H1 (cell line): ENCODE data around the gene KRT72. TPM values are rescaled to one million over a fixed set of nuclear protein-coding genes. Genes with fewer than 3 reads are reported as not detected.

Experiments
- CTCF ChIA-PET: fragments of 300-600 bp; sonication (Branson Sonifier 250); formaldehyde crosslinking; loops from one replicate; lab custom pipeline; 2021; ENCODE audit not compliant: partially characterized antibody; lab: Charles Lee
- POLR2A ChIA-PET: fragments of 300-600 bp; sonication (Branson Sonifier 250); formaldehyde crosslinking; loops from one replicate; lab custom pipeline; 2021; ENCODE audit warnings: inconsistent platforms; ENCODE audit not compliant: partially characterized antibody; lab: Charles Lee
- DNase-seq, 2 experiments: peaks; one replicate each; pipeline versions ENCODE4 v3.0.0 to v3.0.0-alpha.2; 2010 to 2022; ENCODE audit warnings: low spot score in 2 of 2, low read depth in 1 of 2, mixed read lengths in 1 of 2
- FAIRE-seq: peaks from 2 replicates; lab custom pipeline; 2011; peaks lifted over from hg19 to GRCh38; lab: Jason Lieb, UNC
- H2AFZ ChIP-seq: 2 replicates; pipeline ENCODE4 v1.8.1; 2012; ENCODE audit warnings: low read length, inconsistent platforms
- H2AK5ac ChIP-seq: 2 replicates; pipeline ENCODE4 v1.6.1; 2013; ENCODE audit warnings: low read depth, low read length
- H2BK120ac ChIP-seq: replicated peaks from 2 replicates; pipeline ENCODE3; 2013; ENCODE audit warnings: low read depth, low read length, inconsistent platforms
- H2BK12ac ChIP-seq: 2 replicates; pipeline ENCODE4 v1.6.1; 2013; ENCODE audit warnings: low read depth, low read length
- H2BK15ac ChIP-seq: 2 replicates; pipeline ENCODE4 v1.6.1; 2013; ENCODE audit warnings: low read length
- H2BK20ac ChIP-seq: 2 replicates; pipeline ENCODE4 v1.6.1; 2013; ENCODE audit warnings: low read length
- H2BK5ac ChIP-seq: 2 replicates; pipeline ENCODE4 v1.6.1; 2013; ENCODE audit warnings: low read depth, low read length
- H3K14ac ChIP-seq: 2 replicates; pipeline ENCODE4 v1.6.1; 2013; ENCODE audit warnings: inconsistent platforms; ENCODE audit not compliant: insufficient read length
- H3K18ac ChIP-seq: 2 replicates; pipeline ENCODE4 v1.6.1; 2013; ENCODE audit warnings: low read length; ENCODE audit errors: extremely low read depth
- H3K23ac ChIP-seq: 2 replicates; pipeline ENCODE4 v1.6.1; 2013; ENCODE audit warnings: inconsistent platforms; ENCODE audit not compliant: insufficient read length
- H3K23me2 ChIP-seq: 2 replicates; pipeline ENCODE4 v1.6.1; 2013; ENCODE audit warnings: low read depth, low read length
- H3K27ac ChIP-seq: 2 replicates; pipeline ENCODE4 v1.6.1; 2011; ENCODE audit warnings: low read depth, low read length, inconsistent platforms
- H3K27me3 ChIP-seq, 4 experiments: replicated peaks in 1 of 4; 1 replicate in 1 of 4; 2 replicates in 3 of 4; pipeline versions ENCODE4 v1.6.1 to v1.8.1; 2011 to 2013; ENCODE audit warnings: low read length in 3 of 4, mild to moderate bottlenecking in 3 of 4, inconsistent platforms in 2 of 4, mixed read lengths in 2 of 4, moderate library complexity in 1 of 4; ENCODE audit not compliant: control insufficient read depth in 3 of 4, insufficient read depth in 3 of 4; ENCODE audit errors: extremely low read depth in 1 of 4
- H3K36me3 ChIP-seq, 4 experiments: 2 replicates each; pipeline versions ENCODE4 v1.6.1 to v1.8.1; 2011 to 2013; ENCODE audit warnings: mild to moderate bottlenecking in 4 of 4, low read length in 3 of 4, moderate library complexity in 2 of 4, control low read depth in 1 of 4, inconsistent platforms in 1 of 4; ENCODE audit not compliant: insufficient read depth in 4 of 4, control insufficient read depth in 2 of 4
- H3K4ac ChIP-seq: replicated peaks from 2 replicates; pipeline ENCODE3; 2013; ENCODE audit warnings: low read length, low read depth, mixed read lengths, inconsistent platforms; ENCODE audit not compliant: insufficient read length
- H3K4me1 ChIP-seq, 4 experiments: replicated peaks in 1 of 4; 1 replicate in 1 of 4; 2 replicates in 3 of 4; pipeline versions ENCODE4 v1.6.1 to v1.8.1; 2011 to 2013; ENCODE audit warnings: low read length in 3 of 4, inconsistent platforms in 2 of 4, mixed read lengths in 1 of 4; ENCODE audit not compliant: insufficient read depth in 4 of 4, control insufficient read depth in 3 of 4
- H3K4me2 ChIP-seq, 2 experiments: 2 replicates each; pipeline versions ENCODE4 v1.6.1 to v1.8.1; 2011 to 2013; ENCODE audit warnings: low read depth in 2 of 2, low read length in 2 of 2, control low read depth in 1 of 2, inconsistent platforms in 1 of 2, mild to moderate bottlenecking in 1 of 2; ENCODE audit not compliant: insufficient read depth in 1 of 2
- H3K4me3 ChIP-seq, 4 experiments: fragments of 200-600, 300-600 bp in 1 of 4; sonication (generic), shearing (Covaris generic), sonication (Bioruptor Twin) in 1 of 4; 2 replicates each; pipeline versions ENCODE4 v1.5.1 to v1.8.1; 2011 to 2016; ENCODE audit warnings: low read length in 4 of 4, low read depth in 3 of 4, control low read depth in 2 of 4, inconsistent platforms in 2 of 4, mild to moderate bottlenecking in 2 of 4, mixed read lengths in 1 of 4, moderate library complexity in 1 of 4; ENCODE audit not compliant: insufficient read depth in 2 of 4; ENCODE audit errors: extremely low read depth in 1 of 4
- H3K56ac ChIP-seq: replicated peaks from 2 replicates; pipeline ENCODE3; 2013; ENCODE audit warnings: low read depth, mild to moderate bottlenecking, mixed read lengths, low read length, inconsistent platforms; ENCODE audit not compliant: insufficient read length
- H3K79me1 ChIP-seq: 2 replicates; pipeline ENCODE4 v1.6.1; 2013; ENCODE audit warnings: low read depth, low read length, control low read depth
- H3K79me2 ChIP-seq, 2 experiments: 2 replicates each; pipeline versions ENCODE4 v1.6.1 to v1.8.1; 2012 to 2013; ENCODE audit warnings: low read length in 2 of 2, mild to moderate bottlenecking in 2 of 2, inconsistent platforms in 1 of 2; ENCODE audit not compliant: insufficient read depth in 2 of 2, control insufficient read depth in 1 of 2
- H3K9ac ChIP-seq, 4 experiments: replicated peaks in 1 of 4; 1 replicate in 1 of 4; 2 replicates in 3 of 4; pipeline versions ENCODE4 v1.6.1 to v1.8.1; 2011 to 2013; ENCODE audit warnings: low read depth in 3 of 4, low read length in 3 of 4, control low read depth in 2 of 4, mild to moderate bottlenecking in 2 of 4, moderate library complexity in 2 of 4, inconsistent platforms in 1 of 4; ENCODE audit errors: extremely low read depth in 1 of 4
- H3K9me3 ChIP-seq, 2 experiments: 2 replicates each; pipeline versions ENCODE4 v1.6.1 to v1.8.1; 2012 to 2013; ENCODE audit warnings: mild to moderate bottlenecking in 2 of 2, moderate library complexity in 2 of 2, control low read depth in 1 of 2, inconsistent platforms in 1 of 2, low read depth in 1 of 2, low read length in 1 of 2, mixed read lengths in 1 of 2; ENCODE audit not compliant: insufficient read depth in 2 of 2
- H4K20me1 ChIP-seq, 2 experiments: replicated peaks in 1 of 2; 2 replicates each; pipeline versions ENCODE3 to v1.8.1; 2011 to 2013; ENCODE audit warnings: inconsistent platforms in 2 of 2, low read length in 2 of 2, mild to moderate bottlenecking in 1 of 2; ENCODE audit not compliant: insufficient read depth in 2 of 2, control insufficient read depth in 1 of 2
- H4K5ac ChIP-seq: 2 replicates; pipeline ENCODE4 v1.6.1; 2013; ENCODE audit warnings: low read length, low read depth, mixed read lengths, inconsistent platforms; ENCODE audit not compliant: insufficient read length
- H4K8ac ChIP-seq: 2 replicates; pipeline ENCODE4 v1.8.0; 2013; ENCODE audit warnings: mild to moderate bottlenecking, moderate library complexity, low read length, inconsistent platforms; ENCODE audit not compliant: insufficient read depth; ENCODE audit errors: extremely low read depth
- H4K91ac ChIP-seq: replicated peaks from 2 replicates; pipeline ENCODE3; 2013; ENCODE audit warnings: low read length, mixed read lengths, inconsistent platforms; ENCODE audit not compliant: insufficient read length
- WGBS, 2 experiments: shearing (Covaris generic) in 1 of 2; methylation state at CpG; one replicate each; pipeline versions ENCODE4 v1.1.6 to v1.1.7; 2013 to 2015; ENCODE audit warnings: low lambda C conversion rate in 2 of 2, mixed read lengths in 2 of 2, inconsistent platforms in 1 of 2, low coverage in 1 of 2, missing lambda C conversion rate in 1 of 2; ENCODE audit not compliant: insufficient replicate concordance in 2 of 2, insufficient coverage in 1 of 2, insufficient read length in 1 of 2; ENCODE audit errors: extremely low coverage in 1 of 2, missing lambda C conversion rate in 1 of 2; 5-methylcytosine and 5-hydroxymethylcytosine counted together
- polyA plus RNA-seq, 7 experiments: library from polyadenylated mRNA; depleted of rRNA in 3 of 7; stranded (reverse) in 5 of 7; unstranded in 2 of 7; fragments of >200 nt in 5 of 7; fragments of 200-250 nt in 2 of 7; gene quantifications; 1 replicate in 5 of 7; 2 replicates in 1 of 7; 4 replicates in 1 of 7; pipeline versions ENCODE4 v1.2.1 to v1.2.3, GENCODE V29; 2011 to 2013; ENCODE audit warnings: missing spikeins in 2 of 7, mixed read lengths in 2 of 7
- total RNA-seq: library from RNA; stranded (reverse); fragmentation: NEBNext Ultra II Directional; extraction: Animal tissue kit (Norgen Biotek cat#: 25700); gene quantifications from 2 replicates; pipeline ENCODE4 v1.2.1, GENCODE V29; 2021
- TF ChIP-seq, protein P1 (sequence below), 3 experiments: IDR thresholded peaks; 1 replicate in 2 of 3; 2 replicates in 1 of 3; pipeline versions ENCODE4 v1.5.1 to v1.6.1; 2011; ENCODE audit warnings: low read length in 3 of 3, mild to moderate bottlenecking in 3 of 3, inconsistent platforms in 2 of 3, low read depth in 1 of 3, moderate library complexity in 1 of 3; ENCODE audit not compliant: insufficient read depth in 1 of 3; ENCODE audit errors: control extremely low read depth in 1 of 3

KRT72 gene
- total and polyA plus RNA-seq, 2 of the 8 experiments (the other 6 are each of a cell fraction or from before 2014, with no cell fraction given) = not detected

DNA sequence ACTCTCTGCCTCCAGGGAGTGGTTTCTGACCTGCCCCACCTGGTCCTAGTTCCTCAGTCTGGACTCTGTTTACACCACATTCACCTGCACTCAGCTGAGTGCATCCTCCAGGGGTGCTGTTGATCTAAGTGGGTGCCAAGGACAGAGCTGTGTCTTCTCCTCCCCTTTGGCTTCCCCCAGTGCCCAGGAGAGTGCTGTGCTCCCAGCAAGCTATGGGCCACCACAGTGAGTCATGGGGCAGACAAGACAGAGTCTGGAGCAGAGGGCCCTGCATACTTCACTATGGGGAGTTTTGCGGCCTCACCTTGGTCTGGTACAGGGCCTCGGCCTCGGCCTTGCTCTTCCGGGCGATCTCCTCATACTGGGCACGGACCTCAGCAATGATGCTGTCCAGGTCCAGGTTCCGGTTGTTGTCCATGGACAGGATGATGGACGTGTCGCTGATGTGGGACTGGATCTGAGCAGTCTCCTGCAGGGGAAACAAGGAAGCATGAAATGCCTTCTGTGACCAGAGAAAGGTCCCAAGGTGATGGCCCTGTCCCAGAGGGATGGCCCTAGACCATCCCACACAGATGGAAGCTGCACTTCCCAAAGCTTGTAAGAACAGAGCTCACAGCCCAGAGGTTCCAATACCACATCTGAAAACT, 12.2 kb upstream of the KRT72 start:
- H3K23me2 ChIP-seq = no peaks in the 10 kb centered on the region
- no peak overlapping the region for H4K8ac ChIP-seq
- H3K14ac ChIP-seq = no peak overlapping the region
- no peak overlapping the region for H2BK120ac ChIP-seq
- H2AK5ac ChIP-seq = no peak overlapping the region
- no peaks in the 10 kb centered on the region for H3K36me3 ChIP-seq
- no peak overlapping the region for H3K23ac ChIP-seq
- no peak overlapping the region for H3K56ac ChIP-seq
- H4K91ac ChIP-seq = no peak overlapping the region
- ChIA-PET POLR2A (no interaction called here), CTCF (interaction anchor here (1.0 to 2.2 kb wide), 2 partner anchors 30 to 93 kb away, joined by 3 to 8 read pairs; no protein-coding TSS in a partner anchor)
- DNase-seq (peak in 1 of 2 experiments; percentile 17), FAIRE-seq (no peak)
- H2BK15ac ChIP-seq = no peak overlapping the region
- no peak overlapping the region for H2BK5ac ChIP-seq
- 94% methylated on average over 9 of the region's 9 CpGs; no CpG with 5 or more reads in 1 of the 2 experiments for WGBS, 2 experiments
- no peaks in the 10 kb centered on the region for H3K79me1 ChIP-seq
- H2AFZ ChIP-seq = no peak overlapping the region
- H4K5ac ChIP-seq = no peak overlapping the region
- no peaks in the 10 kb centered on the region for H3K9me3 ChIP-seq
- no peak overlapping the region for H2BK12ac ChIP-seq
- H3K27me3 ChIP-seq = no peaks in the 10 kb centered on the region
- no peak overlapping the region for H3K27ac ChIP-seq
- no peaks in the 10 kb centered on the region for H3K79me2 ChIP-seq
- H3K4me2 ChIP-seq = no peak overlapping the region
- no peak overlapping the region for H3K4ac ChIP-seq
- no peaks in the 10 kb centered on the region for H4K20me1 ChIP-seq
- TF ChIP-seq, protein P1, sequence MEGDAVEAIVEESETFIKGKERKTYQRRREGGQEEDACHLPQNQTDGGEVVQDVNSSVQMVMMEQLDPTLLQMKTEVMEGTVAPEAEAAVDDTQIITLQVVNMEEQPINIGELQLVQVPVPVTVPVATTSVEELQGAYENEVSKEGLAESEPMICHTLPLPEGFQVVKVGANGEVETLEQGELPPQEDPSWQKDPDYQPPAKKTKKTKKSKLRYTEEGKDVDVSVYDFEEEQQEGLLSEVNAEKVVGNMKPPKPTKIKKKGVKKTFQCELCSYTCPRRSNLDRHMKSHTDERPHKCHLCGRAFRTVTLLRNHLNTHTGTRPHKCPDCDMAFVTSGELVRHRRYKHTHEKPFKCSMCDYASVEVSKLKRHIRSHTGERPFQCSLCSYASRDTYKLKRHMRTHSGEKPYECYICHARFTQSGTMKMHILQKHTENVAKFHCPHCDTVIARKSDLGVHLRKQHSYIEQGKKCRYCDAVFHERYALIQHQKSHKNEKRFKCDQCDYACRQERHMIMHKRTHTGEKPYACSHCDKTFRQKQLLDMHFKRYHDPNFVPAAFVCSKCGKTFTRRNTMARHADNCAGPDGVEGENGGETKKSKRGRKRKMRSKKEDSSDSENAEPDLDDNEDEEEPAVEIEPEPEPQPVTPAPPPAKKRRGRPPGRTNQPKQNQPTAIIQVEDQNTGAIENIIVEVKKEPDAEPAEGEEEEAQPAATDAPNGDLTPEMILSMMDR (IDR thresholded peaks at IDR 0.05; ENCODE audit: control extremely low read depth in 1 of 3, insufficient read depth in 1 of 3, low read depth in 1 of 3, low read length in 3 of 3) = no peak
- no peak overlapping the region for H3K18ac ChIP-seq
- peaks cover 0 to 3% (median 0%) of the 10 kb centered on the region in 4 experiments; a peak in 1 of 7 replicates for H3K4me1 ChIP-seq
- H3K4me3 ChIP-seq = no peak overlapping the region
- no peak overlapping the region for H3K9ac ChIP-seq
- no peak overlapping the region for H2BK20ac ChIP-seq
